NCI-H526 treated with DMSO at 0.1 percent for 48 hours (cell line): ENCODE results near the gene PLAC8L1.

ENCODE experiments used
- DNase-seq: peaks from one replicate; lab custom pipeline; 2025; lab: John Stamatoyannopoulos, UW

Gene PLAC8L1

GRCh38 chr5:146042628-146043279 is 62.6 kb downstream of the PLAC8L1 start:
- no peak for DNase-seq

DNA sequence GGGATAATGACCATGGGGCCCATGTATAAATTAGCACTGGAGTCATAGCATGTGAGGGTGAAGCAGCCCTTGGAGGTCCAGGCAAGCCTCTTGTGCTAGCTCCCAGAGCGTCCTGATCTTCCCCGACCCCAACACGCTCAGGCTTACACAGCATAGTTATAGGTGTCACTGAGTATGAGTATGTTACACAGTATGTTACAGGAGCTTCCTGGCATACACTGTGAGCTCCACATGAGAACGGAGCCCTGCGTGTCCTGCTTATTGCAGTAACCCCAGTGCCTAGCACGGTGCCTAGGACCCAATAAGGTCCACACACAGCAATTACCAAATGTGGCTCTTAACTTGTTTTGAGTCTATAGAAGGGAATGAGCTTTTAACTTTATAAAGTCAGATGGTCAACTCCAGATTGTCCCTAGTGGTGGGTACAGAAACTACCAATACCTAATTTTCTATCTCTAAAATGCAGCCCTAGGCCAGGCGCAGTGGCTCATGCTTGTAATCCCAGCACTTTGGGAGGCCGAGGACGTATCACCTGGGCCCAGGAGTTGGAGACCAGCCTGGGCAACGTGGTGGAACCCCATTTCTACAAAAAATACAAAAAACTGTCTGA is 64.1 kb downstream of the PLAC8L1 start:
- no peak for DNase-seq

DNA sequence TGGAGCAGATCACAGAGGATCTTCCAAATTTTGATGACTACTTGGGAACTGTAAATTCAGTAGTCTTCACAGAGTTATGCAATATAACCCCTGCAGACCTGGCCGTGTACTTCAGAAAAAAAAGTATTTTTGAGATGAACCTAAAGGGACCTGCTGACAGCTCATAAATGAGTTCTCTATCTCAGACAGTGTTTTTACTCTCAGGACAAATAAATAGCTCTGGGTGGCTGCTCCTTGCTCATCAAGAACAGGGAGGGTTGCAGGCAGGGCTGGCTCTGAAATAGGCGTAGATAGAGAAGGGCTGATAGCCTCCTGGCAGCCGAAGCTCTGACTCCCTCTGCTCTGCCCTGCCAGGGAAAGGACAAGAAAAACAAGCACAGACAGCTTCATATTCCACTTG is 64.8 kb downstream of the PLAC8L1 start:
- no peak for DNase-seq

DNA sequence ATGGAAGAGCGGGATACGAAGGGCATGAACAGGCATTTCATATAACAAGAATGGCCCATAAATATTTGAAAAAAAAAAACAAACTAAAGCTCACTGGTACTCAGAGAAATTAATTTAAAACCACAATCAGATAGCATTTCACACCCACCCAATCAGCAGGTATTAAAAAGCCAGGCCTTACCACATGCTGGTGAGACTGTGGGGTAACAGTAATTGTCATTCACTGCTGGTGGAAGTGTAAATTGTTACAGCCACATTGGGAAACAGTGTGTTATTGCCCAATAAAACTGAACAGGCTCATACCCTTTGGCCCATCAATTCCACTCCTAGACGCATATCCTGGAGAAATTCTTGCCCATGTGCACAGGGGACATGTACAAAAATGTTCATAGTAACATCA is 66.0 kb downstream of the PLAC8L1 start:
- no peak for DNase-seq

GRCh38 chr5:146034605-146035004 is 70.8 kb downstream of the PLAC8L1 start:
- no peak for DNase-seq
